ENCODE measurements around the gene PSME2.

- TF ChIP-seq CTCF (conservative IDR thresholded peaks at IDR 0.05 in 1 of 2, IDR thresholded peaks at IDR 0.05 in 1 of 2; ENCODE audit: extremely low read depth in 1 of 2, insufficient read depth in 1 of 2, low read depth in 1 of 2, low read length in 2 of 2) (no peak), EZH2 (IDR thresholded peaks at IDR 0.05; ENCODE audit: borderline replicate concordance, low read length) (no peak)
These were observed 16.9 kb downstream of the PSME2 start for GRCh38 chr14:24129410-24129998.

Data from mammary epithelial cell (primary cell).